ENCODE data around the gene PASK.
"Not testable (repeated sequence)": the region's sequence is repeated elsewhere in the genome, so short reads cannot be mapped to it uniquely, and the experiment has no call there.

The PASK gene

DNA sequence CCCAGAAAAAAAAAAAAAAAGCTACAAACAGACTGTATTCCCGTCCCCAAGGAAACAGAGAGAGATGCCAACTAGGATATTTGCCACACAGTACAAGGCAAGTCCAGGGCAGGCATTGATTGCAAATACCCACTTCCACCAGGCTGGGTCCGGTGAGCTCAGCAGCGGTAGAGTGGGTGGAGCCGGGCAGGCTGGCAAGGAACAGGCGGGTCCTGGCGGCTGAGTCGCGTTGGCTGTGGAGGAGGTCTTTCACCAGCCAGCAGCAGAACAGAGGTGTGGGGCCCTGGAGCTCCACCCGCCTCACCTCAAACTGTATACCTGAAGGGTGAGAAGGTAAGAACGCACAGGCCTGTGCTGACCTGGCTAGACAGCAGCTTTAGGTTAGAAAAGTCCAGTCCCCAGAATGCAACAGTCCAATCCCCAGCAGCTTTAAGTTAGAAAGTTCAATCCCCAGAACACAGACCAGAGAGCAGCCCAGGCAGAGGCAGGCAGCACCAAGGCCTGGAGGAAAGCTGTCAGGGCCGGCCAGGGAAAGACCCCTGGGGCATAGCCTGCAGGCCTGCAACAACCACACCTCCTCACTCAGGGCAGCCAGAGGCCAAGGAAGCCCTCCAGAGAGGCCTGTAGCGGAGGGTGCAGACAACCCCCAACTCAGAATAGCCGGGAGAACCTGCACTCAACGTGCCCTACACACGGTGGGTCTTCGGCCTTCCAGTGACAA is 25.3 kb downstream of the PASK start:
- no peak for DNase-seq

- DNase-seq: no peak
These were observed 26.8 kb downstream of the PASK start for GRCh38 chr2:241122376-241123002.

DNA sequence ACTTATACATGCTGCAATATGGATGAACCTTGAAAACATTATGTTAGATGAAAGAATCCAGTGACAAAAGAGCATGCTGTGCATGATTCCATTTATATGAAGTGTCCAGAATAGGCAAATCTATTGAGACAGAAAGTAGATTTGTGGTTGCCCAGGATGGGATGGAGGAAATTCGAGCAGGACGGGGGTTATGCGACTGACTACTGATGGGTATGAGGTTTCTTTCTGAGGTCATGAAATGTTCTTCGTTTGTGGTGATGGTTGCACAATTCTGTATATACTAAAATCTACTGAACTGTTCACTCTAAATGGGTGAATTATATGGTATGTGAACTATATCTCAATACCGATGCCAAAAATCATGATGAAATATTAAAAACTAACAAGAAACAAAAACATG is 28.3 kb downstream of the PASK start:
- no peak for DNase-seq

DNA sequence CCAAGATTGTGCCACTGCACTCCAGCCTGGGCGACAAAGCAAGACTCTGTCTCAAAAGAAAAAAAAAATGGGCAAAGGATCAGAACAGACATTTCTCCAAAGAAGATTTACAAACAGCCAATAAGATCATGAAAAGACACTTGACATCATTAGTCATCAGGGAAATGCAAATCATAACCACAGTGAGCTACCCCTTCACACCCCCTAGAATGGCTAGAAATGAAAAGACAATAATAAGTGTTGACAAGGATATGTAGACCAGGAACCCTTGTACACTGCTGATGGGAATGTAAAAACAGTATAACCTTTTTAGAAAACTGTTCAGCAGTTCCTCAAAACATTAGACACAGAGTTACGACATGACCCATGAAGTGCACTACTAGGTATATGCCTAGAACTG is 28.8 kb downstream of the PASK start:
- DNase-seq: no peak

DNA sequence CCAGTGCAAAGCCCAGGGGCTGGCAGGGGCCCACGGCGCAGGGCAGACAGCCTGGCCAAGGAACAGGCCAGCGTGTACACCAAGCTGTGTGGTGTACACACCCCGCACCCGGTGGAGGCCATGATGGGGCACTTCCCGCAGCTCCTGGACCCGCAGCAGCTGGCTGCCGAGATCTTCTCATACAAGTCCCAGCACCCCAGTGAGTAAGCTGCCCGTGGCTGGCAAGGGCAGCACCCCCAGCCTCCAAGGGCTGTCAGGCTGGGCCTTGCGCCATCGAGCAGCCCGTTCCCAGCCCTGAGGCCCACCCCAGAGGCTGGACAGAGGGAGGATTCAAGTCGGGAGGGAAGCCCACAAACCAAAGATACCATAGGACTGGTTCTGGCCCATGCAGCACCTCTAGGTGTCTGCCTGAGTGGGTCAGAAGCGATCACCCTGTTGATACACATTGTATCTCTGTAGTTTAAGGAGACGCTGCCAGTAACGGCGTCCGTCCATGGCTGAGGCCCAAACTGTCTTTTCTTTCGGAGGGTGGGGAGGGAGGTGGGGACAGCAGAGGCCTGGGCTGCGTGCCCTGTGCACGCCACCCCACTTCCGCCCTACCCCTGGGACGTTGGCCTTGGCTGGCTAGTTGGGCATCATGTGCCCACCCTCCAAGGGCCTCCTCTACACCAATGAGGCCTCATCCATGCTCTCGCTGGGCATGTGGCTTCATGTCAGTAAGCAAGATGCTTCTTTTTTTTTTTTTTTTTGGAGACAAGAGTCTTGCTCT is 30.4 kb downstream of the PASK start:
- DNase-seq: no peak

DNA sequence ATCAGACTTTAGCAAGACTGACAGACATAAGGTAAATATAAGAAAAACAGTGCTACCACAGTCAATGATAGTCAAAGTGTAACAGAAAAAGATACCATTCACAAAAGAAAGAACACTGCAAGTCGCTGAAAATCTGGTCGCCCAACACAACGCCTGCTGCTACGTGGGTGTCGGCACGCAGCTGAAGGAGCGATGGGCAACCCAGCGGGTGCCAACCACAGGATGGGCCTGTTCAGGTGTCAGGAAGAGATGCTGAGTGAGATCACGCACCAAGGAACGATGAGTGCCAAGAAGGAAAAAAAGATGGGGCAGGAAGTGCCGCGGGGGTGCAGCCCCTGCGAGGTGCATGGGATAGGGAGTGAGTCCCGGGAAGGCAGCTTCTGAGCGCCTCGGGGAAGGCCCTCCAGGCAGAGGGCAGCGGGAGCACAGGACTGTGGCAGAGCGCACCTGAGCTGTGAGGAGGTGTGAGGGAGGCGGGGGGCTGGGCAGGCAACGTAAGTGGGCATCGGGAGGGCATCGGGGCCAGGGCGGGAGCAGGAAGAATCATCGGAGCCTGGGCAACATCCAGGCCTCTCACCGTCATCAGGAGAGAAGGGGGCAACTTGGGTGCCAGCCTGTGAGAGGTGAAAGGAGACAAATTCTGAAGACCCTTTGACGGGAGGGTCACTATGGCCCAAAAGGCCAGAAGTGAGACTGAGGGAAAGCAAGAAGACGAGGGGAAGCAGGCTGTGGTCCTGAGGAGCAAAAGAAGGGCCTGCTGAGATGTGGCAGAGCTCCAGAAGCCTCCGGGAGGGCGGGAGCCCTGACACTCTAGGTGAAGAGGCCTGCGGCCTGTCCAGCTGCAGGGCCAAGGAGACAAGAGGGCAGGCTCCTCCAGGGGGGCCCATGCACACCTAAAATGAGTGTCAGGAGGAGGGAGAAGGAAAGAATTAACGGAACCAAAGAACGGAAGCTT is 32.4 kb downstream of the PASK start:
- no peak for DNase-seq

GRCh38 chr2:241115361-241115760 is 33.9 kb downstream of the PASK start:
- DNase-seq: no peak

GRCh38 chr2:241114836-241115235 is 34.4 kb downstream of the PASK start:
- no peak for DNase-seq

DNA sequence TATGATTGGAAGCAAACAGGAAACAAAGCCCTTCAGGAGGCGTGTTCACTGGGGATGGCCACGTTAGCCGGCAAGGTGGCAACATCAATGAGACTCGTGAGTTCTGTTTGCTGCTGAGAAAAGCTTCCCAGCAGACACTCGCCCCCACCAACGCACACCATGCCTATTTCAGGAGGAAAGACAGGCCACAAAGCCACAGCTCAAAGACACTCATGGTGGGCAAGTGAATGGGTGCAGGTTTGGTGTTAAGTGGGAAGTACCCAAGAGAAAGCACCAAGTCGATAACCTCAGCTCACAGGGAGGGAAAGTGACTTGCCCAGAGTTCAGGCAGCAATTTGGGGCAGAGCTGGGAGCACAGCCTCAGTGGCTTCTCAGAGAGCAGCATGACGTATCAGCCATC is 36.7 kb downstream of the PASK start:
- no peak for DNase-seq

GRCh38 chr2:241112046-241112445 is 37.2 kb downstream of the PASK start:
- no peak for DNase-seq

DNA sequence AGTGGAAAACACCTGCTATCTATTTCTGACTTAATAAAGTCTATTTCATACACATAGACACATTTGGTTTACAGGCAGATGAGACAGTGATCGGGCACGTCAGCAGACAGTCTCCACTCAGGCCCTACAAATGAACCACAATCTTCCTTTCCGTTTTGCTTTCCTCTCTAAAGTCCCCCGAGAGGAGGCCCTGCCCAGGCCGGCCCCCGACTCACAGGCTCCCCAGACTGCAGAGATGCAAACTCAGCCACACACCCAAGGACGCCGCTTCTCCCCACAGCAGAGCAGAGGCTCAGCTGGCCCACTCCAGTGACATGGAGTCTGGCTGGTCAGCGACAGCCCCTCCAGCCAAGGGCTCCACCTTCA is 37.8 kb downstream of the PASK start:
- DNase-seq: no peak

GRCh38 chr2:241110607-241111439 is 38.4 kb downstream of the PASK start:
- no peak for DNase-seq

GRCh38 chr2:241110089-241110606 is 39.1 kb downstream of the PASK start:
- DNase-seq: no peak

- DNase-seq: no peak
These were observed 39.8 kb downstream of the PASK start for GRCh38 chr2:241109210-241110088.

- DNase-seq: no peak
These were observed 40.7 kb downstream of the PASK start for GRCh38 chr2:241108271-241109209.

DNA sequence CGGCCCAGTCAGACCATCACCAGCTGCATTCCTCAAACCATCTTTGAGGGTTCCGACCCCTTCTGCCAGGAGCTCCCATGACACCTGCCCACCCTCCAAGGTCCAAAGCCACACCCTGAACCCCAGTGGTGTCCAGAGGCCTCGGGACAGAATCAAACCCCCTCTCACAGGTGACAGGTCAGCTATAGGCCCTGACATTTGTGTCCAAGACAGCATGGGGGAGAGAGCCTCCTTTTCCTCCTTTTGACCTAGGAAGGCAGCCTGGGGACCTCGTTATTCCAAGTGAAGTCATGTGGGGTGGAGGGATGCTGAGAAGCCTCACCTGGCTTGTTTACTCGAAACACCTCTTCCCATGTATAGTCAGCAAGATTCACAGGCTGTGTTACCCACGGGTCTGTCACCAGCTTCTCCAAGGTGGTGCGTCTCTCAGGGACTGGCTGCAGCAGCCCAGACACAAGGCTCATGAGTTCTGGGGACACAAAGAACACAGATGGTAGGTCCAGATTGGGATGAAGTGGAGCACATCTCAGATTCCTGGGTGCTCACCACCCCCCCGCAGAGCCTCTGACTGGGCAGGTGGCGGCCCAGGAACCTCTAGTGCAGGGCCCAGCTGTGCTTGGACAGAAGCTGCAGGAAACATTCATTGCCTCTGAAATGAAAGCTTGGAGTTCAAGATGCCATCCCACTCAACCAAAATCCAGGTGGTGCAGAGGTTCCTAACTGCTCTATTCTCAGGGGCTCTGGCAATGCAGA is 42.1 kb downstream of the PASK start:
- DNase-seq: no peak

DNA sequence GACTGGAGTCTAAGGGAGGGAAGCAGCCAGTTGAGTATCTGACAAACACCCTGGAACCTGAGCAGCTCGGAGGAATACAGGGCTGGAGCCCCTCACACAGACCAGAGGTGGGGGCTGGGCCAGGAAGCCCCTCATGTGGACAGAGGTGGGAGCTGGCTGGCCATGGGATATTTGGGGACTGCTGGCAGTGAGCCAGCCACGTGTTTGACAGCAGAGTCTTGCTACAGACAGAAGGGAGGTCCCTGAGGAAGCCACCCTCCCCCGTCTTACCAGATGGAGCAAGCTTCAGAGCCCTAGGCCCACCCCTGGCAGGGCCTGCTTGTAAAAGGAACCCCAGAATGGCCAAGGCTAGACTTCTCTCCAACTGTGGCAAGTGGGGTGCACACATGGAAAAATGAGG is 43.6 kb downstream of the PASK start:
- DNase-seq: no peak

DNA sequence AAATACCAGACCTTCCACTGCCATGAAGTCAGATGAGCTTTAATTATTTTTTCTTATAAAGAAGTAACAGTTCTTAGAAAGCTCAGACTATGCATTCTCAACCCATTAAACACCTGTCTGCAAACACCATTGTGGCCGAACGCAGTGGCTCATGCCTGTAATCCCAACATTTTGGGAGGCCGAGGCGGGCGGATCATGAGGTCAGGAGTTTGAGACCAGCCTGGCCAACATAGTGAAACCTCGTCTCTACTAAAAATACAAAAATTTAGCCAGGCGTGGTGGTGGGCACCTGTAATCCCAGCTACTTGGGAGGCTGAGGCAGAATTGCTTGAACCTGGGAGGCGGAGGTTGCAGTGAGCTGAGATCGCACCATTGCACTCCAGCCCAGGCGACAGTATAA is 44.7 kb downstream of the PASK start:
- not testable (repeated sequence) for DNase-seq

DNA sequence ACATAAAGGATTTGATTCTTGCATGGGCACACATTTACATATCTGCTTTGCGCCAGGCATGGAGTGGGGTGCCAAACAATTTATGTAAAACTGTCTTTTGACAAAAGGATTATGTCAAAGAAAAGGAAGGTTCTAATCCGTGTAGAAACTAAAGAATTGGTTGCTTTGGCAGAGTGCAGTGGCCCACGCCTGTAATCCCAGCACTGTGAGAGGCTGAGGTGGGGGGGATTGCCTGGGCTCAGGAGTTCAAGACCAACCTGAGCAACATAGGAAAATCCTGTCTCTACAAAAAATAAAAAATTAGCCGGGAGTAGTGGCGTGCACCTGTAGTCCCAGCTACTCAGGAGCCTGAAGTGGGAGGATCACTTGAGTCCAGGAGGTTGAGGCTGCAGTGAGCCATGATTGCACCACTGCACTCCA is 46.1 kb downstream of the PASK start:
- DNase-seq: no peak
